HPDE6-E6E7 (cell line): ENCODE results near the gene SPEF1.

Experiments
- DNase-seq: peaks from one replicate; pipeline ENCODE4 v3.0.0; 2011; ENCODE audit warnings: missing footprints; ENCODE audit errors: extremely low spot score

Gene SPEF1

DNA sequence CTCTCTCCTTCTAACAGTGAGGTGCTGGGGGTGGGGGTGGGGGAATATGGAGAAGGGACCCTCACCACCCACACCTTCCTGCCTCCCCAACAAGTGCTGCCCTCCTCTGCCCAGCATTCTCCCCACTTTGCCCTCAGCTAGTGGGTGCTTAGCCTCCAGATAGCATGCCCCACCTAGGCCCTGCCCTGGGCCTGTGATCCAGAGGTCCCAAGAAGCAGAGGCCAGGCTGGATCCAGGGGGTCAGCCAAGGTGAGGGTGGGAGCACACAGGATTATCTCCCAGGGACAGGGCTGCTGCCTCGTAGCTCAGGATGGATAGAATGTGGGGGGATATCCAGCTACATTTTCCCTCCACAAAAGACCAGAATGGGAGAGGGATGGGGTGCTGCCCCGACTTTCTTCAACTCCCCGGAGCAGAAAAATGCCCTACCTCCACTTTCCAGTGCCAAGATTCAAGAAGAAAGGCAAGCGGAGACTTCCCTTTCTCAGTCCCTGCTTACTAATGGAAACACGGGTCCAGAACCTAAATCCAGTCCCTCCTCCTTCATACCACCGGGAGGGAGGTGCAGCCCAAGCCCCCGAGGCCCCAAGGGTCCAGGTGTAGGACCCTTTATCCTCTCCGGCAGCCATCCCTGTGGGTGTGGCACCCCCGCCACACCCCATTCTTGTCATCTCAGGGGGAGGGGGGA lies 14.7 kb downstream of the SPEF1 start:
- no peak for DNase-seq

- no peak for DNase-seq
Observed at GRCh38 chr20:3765171-3765882, 15.9 kb downstream of the SPEF1 start.

GRCh38 chr20:3764659-3765058 lies 16.6 kb downstream of the SPEF1 start:
- no peak for DNase-seq

DNA sequence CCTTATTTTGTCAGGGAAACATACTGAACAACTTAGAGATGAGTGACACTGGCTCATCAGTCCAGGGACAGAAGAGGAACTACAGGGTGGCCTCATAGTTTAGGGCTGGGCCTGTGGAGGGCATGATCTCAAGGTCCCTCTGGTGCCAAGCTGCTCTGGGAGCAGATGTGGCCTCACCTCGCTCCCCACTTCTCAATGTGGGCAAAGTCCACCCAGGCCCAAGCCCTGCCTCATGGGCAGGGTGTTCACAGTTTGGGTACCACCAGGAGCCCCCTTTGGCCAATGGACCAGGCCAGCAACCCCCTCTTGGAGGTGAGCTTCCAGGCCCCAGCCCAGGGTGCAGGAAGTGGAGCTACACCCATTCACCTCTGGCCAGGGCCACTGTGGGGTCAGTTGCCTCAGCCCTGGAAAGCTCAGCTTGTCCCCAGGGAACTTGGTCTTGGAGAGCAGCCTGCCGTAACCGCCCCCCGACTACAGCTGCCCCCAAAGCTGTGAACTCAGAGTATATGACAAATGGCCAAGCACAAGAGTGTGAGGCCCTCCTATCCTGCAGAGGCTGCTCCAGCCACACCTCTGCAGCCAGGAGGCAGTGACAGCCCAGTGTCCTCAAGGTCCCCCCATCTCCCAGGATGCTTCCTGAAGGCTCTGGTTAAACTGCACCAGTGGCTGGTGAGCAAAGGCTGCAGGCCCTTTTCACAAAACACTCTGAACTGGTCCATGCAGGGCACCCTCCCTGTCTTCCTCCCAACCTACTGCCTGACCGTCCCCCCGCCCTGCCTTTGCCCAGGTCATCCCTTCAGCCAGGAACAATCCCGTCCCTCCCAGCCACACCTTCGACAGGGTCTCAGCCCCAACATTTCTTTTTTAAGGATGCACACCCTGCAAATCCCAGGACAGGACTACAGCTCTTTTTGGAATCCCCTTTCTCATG lies 17.3 kb downstream of the SPEF1 start:
- no peak for DNase-seq

DNA sequence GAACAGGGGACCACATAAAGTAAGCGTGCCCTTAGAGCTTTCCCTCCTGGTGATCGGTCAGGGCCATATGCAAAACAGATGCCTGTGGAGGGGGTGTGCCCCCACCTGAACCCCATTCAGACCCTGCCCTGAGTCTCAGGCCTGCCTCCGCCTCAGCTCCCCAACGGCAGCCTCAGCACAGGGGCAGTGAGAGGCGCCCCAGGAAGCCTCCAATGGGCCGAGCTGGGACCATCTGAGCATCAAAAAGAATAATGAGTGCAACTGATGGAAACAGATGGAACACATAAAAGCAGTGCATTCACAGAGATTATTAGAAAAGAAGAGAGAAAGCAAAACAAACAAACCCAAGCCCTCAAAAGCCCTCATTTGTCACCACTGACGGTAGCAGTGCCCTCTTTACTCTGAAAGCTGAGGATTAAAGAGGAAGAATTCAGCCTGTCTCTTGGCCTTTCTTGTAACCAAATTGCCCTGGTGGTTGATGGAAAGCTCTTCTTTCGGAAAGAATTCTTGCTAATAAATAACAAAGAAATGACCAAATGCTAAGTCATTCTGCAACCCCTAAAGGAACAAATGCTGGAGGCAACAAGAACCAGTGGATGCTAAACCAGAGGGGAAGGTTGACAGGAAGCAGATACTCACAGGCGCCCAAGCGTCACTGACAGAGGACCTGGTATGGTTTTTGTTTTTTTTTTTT lies 20.4 kb downstream of the SPEF1 start:
- DNase-seq: no peak

GRCh38 chr20:3759884-3760283 lies 21.4 kb downstream of the SPEF1 start:
- no peak for DNase-seq

DNA sequence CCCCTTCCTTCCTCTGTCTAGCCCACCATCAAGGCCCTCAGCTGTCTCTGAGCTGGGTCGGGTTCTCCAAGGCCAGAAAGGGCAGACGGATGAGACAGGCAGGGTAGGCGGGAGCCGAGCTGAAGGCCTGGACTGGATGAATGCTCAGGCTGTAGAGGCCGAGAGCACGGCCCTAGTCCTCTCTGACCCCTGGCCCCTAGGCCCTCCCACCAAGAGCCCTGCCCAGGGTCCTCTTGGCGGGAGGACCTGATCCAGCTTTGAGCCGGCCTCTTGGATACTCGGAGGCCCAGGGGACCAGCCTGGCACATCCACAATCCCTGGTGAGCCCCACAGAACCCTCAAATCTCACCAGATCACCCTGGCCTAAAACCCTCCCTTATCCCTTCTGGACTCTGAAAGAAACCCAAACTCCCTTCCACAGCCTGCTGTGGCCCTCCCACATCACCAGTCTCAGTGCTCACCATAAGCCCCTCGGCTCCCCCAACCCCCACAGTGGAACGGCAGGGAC lies 21.9 kb downstream of the SPEF1 start:
- DNase-seq: no peak

DNA sequence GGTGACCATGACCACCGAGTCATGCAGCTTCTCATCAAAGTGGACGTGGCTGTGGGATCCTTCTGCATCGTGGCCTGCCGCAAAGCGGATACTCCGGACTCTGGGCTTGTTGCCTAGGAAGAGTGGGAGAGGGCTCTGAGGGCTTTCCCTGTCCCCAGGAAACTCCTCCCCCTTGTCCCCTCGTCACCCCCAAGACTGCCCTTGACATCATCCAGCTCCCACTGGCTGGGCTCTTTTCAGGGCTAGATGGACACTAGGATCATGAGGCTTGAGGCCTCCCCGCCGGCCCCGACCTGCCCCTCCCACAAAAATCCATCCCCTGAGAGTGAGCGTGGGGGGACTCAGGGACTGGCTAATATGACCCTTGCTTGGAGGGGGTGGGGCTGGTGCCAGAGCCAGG lies 22.7 kb downstream of the SPEF1 start:
- no peak for DNase-seq

DNA sequence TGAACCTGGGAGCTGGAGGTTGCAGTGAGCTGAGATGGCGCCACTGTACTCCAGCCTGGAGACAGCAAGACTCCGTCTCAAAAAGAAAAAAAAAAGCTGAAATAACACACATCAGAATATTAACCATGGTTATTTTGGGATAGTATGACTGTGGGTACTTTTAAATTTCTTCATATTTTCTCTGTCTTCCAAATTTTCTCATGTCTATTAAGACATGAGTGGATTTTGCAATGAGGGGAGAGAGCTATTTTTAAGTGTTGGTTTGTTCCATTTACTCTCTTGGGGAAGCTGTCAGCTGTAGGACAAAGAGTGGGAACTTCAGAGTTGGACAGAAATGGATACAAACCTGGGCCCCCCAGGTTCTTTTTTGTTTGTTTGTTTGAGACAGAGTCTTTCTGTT lies 24.0 kb downstream of the SPEF1 start:
- DNase-seq: no peak

DNA sequence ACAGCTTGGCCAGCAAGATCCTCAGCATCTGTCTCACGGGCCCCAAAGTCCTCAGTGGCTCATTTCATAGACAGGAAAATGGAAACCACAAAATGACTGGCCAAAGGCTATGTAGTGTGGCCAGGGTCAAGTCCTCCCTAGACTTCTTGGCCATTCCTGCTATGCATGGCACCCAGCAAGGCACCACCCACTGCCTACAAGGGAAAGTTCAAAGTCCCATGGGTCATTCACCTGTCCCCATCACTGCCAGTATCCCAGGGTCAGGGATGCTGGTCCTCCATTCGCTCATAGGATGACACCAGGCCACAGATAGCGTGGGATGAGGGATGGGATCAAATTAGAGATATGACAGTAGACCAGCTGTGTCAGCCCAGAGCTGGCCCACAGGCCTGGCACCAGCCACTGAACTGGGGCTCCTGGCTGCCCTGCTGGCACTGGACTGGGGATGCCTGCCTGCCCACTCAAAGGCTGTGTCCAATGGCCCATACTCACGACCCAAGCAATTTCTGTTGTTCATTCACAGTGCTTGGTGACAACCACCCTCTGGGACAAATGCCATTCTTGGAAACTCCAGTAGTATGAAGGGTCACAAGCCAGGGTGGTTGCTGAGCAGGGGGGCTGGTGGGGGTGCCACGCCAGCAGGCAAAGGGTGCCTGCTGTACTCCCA lies 25.3 kb downstream of the SPEF1 start:
- no peak for DNase-seq

- no peak for DNase-seq
Observed at GRCh38 chr20:3755269-3755668, 26.0 kb downstream of the SPEF1 start.

- DNase-seq: no peak
Observed at GRCh38 chr20:3754276-3754630, 27.0 kb downstream of the SPEF1 start.

GRCh38 chr20:3753501-3754275 lies 27.6 kb downstream of the SPEF1 start:
- DNase-seq: no peak

GRCh38 chr20:3753098-3753497 lies 28.1 kb downstream of the SPEF1 start:
- DNase-seq: peak; percentile 79

GRCh38 chr20:3752386-3752759 lies 28.9 kb downstream of the SPEF1 start:
- DNase-seq: no peak

DNA sequence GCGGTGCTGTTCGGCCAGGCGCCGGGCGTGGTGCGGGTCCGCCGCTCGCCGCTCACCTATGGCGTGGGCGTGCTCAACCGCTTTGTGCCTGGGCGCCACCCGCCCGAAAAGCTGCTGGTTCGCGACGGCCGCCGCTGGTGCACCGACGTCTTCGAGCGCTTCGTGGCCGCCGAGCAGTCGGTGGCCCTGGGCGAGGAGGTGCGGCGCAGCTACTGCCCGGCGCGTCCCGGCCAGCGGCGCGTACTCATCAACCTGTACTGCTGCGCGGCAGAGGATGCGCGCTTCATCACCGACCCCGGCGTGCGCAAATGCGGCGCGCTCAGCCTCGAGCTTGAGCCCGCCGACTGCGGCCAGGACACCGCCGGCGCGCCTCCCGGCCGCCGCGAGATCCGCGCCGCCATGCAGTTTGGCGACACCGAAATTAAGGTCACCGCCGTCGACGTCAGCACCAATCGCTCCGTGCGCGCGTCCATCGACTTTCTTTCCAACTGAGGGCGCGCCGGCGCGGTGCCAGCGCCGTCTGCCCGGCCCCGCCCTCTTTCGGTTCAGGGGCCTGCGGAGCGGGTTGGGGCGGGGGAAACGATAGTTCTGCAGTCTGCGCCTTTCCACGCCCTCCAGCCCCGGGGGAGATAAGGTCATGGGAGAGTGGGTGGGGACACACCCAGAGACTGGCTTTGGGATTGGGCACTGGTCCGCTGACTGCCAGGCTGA lies 29.4 kb downstream of the SPEF1 start:
- DNase-seq: peak; percentile 67

- no peak for DNase-seq
Observed at GRCh38 chr20:3751305-3751674, 30.0 kb downstream of the SPEF1 start.

DNA sequence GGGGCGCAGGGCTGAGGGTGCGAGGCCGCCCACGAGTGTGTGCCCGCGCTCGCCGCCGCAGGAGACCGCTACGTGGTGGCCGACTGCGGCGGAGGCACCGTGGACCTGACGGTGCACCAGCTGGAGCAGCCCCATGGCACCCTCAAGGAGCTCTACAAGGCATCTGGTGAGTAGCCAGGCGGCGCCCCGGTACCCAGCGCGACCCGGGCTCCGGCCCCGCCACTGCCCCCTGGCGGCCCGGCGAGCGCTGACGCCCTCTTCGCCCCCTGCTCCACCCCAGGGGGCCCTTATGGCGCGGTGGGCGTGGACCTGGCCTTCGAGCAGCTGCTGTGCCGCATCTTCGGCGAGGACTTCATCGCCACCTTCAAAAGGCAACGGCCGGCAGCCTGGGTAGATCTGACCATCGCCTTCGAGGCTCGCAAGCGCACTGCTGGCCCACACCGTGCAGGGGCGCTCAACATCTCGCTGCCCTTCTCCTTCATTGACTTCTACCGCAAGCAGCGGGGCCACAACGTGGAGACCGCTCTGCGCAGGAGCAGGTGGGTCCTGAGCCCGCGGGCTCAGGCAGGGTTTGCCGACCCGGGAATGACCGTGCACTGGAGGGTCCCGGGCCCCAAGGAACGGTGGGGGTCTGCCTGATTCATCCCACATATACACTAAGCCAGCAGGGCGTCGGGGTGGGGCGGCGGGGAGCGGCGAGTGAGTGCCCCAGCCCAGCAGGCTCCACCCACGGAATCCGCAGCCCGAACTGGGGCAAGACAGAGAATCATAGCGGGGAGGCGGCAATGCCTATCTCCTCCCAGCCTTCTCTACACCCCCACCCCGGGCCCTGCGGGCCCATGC lies 31.3 kb downstream of the SPEF1 start:
- peak; percentile 67 for DNase-seq
